NCI-H524 (cell line): Measurements from ENCODE around the gene MACROH2A1.

Source experiments
- DNase-seq, 2 experiments: peaks; one replicate each; lab custom pipeline; 2025; lab: John Stamatoyannopoulos, UW

The MACROH2A1 gene

DNA sequence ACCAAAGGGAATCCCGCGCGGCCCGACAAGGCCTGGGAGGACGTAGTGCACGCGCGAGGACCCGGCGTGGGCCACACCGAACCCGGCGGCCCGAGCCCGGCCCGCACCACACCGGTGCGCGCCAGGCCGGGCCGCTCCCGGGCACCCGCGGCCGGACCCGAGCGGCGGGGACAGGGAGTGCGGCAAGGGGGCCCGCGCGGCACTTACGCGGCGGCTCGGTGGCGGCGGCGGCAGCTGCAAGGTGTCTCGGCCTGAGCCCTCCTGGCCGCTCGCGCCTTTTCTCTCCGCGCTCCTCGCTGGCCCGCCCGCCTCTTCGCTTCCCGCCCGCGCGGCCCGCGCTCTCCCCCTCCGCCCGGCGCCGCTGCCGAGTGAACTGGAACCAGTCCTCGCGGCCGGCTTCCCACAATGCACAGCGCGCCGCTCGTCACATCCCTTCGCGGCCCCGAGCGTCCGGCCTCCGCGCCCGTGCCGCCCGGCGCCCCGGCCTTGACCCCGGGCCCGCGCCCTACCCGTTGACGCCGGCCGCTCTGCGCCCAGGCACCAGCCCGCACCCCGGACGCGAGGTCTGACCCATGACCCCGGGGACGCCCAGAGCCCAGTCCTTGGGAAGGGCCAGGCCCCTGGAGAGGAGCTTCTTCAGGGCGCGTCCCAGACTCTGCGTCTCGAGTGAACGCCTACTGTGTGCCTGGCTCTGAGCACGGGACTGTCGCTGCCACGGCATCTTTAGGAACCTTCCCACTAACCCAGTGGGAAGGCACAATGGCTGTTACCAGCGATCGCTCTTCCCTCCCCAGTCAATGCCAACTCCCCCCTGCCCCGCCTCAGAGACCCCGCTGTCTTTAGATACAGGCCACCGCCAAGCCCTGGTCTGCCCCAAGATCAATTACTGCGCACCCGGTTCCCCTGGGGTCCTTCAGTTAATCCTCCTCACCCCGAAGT is at the start of gene MACROH2A1:
TSS of gene MACROH2A1 (minus strand) at position 377 of the 939 bp plus-strand sequence. CDS start 10,138 bp downstream, outside the sequence.
- DNase-seq, result peak; percentile 25 to 68

DNA sequence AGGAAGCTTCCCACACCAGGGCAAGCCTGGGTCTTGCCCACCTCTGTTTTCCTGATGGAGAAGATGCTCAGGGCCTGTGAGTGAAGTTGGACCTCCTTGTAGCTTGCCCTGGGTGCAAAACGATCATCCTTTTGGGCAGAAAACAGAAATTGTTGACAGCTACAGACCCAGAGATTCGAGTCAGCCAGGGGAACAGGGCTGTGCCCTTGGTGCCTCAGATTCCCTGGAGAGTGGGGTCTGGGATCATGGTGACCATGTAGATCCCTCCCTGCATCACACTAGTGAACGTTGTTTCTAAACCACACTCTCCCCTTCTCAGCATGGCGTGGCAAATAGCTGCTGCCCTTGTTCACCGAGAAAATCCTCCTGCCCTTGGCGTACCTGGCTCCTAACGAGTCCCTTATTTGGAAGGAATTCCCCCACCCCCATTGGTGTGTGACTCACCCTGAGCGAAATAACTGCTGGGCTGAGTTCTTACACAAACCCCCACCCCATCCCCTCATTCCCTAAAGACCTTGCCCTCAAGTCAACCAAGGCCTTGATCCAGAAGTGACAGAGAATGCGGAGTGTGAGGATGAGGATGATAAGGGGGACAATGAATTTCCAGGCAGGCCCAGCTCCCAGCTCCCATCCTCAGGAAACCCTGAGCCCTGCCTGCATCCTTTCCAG is 49.2 kb upstream of the MACROH2A1 start:
- DNase-seq, result no peak

DNA sequence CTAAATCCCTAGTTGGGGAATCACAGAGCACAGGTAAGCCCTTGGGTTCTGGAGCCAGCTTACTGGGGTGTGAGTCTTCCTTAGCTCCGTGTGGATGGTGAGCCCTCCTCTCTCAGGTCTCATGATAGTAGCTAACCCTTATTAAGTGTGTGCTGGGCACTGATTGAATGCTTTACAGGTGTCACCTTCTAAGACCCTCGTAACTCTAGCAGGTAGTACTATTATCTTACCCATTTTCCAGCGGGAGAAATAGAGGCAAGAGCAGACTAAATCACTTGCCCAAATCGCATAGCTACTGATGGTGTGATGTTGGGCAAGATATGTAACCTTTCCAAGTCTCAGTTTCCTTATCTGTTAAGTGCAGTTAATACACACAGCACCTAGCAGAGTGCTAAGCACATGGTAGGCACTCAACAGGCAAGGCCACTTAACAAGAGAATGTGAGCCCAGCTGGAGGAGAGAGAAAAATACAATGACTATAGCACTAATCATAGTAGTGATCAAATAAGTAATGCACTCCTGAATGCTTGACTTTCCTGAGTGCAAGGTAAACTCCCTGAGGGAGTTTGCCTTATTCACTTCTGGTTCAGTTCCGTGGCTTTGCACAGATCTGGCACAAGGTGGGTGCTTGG is 48.4 kb upstream of the MACROH2A1 start, which contains the start of gene DCANP1:
TSS of gene DCANP1 (minus strand) at position 51 of the 632 bp plus-strand sequence. CDS start 240 bp downstream, outside the sequence.
- no peak for DNase-seq

DNA sequence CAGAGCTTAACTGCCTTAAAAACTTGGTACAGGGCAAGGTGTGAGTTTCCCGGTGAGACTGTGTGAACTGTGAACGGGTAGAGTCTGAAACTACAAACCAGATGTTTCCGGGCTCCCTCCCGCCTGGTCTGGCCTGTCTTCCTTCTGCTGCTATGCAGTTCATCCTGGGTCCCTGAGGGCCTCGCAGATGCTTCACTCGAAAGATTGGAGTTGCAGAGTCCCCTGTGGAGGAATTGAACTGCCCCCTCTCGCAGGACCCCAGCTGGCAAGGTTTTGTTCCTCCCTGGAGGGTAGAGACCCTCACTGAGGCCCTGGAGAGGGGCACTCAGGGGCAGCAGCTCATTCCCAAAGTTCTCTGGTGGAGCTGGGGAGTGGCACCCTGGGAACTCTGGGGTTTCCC is 47.6 kb upstream of the MACROH2A1 start:
- DNase-seq, result no peak

DNA sequence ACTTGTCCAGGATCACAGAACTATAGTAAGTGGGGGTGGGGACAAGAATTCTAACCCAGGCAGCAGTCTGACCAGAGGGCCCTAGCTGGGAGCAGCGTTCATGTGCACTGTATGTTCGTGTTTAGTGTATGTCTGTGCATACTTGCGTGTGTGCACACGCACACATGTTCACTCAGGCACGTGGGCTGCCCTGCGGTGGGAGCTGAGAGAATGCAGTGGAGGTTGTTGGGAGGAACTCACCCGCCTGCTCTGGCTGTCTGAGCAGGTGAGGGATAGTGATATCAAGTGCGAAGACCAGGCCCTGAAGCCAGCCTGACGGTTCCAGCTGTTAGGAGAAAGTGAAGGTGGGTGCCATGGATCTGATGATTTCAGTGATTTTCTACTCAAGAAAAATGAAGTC is 47.2 kb upstream of the MACROH2A1 start:
- DNase-seq, result no peak

DNA sequence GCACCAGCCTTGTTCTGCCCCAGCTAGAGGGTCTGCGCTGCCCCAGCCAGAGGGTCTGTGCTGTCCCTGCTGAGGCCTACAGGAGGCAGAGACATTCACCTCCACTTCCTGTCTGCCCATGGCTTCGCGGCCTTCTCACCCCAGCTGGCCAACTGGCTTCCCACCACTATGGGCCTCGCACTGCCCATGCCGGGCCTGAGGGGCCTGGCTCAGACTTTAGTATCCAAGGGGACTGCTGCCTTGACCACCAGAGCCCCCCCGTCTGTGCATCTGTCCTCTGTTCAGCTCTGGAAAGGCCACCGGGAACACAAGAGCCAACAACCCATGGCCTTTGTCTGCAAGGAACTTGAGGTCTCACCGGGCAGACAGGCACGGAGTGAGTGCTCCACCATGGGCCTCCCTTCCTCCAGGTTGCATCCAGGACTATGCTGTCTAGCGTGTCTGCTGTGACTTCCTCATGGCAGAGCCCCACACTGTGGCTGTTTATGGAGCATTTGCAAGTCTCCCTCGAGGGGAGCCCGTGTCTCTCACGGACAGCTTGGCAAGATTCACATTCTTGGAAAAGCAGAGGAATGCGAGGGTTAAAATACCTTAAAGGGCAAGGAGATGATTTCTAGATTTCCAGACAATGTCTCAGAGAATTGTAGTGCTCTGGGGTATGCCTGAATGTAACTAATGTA is 46.4 kb upstream of the MACROH2A1 start:
- no peak for DNase-seq

DNA sequence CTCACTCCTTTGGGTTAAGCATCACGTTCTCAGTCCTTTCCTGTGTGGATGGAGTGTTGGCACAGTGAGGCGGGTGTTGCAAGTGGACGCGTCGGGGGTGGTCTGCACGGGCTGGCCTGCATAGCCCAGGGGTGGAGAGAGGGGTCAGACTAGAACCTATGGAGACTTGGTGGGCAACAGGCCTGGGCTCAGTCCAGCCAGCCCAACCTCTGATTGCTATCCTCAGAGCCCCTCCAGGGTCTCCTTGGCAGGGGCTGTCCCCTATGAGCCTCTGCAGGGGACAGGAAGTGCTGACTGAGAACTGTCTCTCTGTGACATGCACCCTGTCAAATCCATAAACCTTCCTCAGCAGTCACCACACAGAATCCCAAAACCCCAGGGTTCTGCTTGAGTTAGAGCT is 45.9 kb upstream of the MACROH2A1 start:
- no peak for DNase-seq

DNA sequence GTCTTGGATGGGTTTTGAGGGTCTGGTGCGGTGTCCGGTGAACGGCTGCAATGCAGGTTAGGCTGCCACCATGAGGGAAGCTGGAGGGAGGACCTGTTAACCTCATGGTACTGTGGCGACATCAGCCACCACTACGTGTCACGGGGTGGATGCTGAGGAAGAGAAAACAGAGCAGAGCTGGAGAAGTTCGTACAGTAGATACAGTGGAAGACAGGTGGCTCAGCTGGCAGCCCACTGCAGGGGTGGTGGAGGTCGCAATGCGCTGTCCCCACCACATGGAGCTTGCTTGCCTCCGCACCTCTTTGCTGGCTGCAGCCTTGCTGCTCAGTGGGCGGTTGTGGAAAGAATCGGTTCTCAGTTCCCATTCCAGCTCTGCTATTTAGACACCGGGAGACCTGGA is 45.3 kb upstream of the MACROH2A1 start:
- no peak for DNase-seq

DNA sequence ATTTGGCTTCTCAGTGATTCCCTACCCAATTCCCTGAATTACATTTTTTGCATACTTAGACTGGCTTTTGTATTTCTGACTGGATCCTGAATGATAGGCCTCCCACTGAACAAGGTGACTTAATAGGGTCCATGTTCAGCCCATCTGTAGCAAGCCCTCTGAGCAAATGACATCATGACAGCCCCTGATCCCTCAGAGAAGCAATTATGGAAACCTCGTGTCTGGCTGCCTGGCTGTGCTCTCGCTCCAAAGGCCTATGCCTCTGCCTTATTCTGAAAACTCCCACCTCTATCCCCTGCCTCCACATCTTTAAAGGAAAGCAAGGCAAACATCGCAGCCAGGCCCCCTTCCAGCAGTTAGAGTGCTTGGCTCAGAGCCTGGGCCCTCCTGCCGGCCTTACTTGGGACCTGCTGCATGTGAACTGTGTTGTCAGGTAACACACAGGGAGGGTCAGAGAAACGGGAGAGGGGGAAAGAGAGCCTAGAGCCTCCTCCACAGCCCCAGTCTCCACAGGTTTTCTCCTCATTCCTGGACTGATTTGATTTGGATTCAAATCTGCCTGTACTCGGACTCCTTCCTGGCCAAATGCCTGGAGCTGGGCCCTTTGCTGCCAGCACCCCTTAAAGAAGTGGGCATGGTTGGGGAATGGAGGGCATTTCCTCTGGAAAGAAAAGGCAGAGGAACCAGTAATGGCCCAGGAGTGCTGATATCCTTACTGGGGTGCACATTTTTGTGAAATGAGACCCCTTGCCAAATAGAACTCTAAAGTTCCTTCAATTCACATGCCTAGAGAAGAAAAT is 44.3 kb upstream of the MACROH2A1 start:
- no peak for DNase-seq

DNA sequence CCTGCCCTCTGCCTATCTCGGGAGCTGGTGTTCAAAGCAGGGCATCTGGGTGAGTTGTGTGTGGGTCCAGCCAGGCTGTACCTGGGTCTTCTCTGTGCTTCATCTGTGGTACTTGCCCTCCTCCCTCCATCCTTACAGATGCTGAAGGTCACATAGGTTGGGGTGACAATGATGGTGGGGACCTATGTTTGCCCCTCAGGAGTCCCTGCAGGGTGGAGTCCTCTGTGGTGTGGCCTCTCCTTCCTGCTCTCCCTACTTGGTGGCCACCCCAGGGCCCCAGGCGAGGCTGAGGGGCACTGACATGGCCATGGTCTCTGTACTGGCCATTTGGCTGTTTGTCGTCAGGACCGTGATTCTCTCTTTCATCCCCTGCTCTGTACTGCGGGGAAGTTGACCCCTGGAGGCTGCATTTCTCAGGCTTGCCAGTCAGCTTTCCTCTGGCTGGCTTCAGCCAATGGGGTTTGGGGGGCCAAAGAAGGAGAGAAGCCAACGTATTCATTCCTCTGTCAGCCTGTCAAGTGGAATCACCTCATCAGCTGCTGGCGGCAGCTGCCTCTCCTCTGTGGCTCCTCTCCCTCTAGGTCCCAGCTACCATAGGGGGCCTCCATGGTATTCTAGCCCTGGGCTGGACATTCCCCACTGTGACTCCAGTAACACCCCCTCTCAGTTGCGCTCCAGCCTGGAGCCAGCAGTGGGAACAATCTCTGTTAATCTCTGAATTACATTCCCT is 43.6 kb upstream of the MACROH2A1 start:
- no peak for DNase-seq

DNA sequence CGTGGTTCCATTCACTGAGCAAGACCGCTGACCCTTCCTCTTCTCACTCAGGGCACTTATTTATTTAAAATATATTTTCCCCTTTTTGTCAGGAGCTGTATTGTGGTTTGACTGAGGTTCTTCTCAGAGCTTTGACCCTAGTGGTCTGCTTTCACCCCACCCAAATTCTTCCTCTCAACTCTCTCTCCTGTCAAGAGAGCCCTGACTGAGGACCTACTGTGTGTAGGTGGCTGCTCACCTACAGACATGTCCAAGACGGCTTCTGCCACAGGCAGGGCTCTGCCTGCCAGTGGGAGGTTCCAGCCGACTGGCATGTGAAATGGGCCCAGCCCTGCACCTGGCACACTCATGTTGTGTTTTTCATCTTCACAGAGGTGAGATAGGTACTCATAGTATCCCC is 42.9 kb upstream of the MACROH2A1 start:
- DNase-seq, result no peak

DNA sequence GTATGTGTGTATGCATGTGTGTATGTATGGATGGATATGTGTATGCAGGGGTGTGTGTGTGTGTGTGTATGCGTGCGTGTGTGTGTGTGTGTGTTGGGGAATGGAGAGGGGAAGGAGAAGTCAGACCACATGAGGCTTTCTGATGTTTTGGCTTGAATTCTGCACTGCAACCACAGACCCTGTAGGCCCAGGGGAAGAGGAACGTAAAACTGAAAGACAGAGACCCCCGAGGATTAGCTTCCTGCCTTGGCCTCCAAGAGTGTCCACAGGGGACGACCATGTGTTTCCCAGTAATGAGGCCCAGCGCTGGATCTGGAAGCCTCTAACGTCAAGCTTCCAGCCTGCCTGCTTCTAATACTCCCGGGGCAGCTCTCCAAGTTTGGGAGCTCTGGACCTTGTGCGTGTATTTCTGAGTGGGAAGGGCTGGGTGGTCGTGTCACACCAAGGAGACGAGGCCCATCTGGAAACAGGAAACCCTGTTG is 42.4 kb upstream of the MACROH2A1 start:
- DNase-seq, result no peak

DNA sequence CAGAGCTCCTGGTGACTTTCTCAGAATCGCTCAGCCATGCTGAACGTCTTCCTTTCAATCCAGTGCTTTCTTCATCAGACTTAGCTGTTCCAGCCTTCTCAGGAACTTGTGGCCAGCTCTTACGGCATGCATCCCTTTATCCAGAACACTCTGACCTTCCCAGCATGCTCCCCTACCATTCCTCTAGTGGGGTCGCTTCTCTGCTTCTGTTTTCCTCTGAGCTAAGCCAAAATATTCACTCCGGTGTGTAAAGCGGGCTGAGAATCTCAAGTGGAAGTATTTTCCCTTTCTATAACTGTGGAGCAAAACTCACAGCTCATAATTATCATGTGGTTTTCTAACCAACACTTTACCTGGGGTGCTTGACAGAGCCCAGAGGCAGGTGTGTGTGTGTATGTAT is 41.9 kb upstream of the MACROH2A1 start:
- no peak for DNase-seq

DNA sequence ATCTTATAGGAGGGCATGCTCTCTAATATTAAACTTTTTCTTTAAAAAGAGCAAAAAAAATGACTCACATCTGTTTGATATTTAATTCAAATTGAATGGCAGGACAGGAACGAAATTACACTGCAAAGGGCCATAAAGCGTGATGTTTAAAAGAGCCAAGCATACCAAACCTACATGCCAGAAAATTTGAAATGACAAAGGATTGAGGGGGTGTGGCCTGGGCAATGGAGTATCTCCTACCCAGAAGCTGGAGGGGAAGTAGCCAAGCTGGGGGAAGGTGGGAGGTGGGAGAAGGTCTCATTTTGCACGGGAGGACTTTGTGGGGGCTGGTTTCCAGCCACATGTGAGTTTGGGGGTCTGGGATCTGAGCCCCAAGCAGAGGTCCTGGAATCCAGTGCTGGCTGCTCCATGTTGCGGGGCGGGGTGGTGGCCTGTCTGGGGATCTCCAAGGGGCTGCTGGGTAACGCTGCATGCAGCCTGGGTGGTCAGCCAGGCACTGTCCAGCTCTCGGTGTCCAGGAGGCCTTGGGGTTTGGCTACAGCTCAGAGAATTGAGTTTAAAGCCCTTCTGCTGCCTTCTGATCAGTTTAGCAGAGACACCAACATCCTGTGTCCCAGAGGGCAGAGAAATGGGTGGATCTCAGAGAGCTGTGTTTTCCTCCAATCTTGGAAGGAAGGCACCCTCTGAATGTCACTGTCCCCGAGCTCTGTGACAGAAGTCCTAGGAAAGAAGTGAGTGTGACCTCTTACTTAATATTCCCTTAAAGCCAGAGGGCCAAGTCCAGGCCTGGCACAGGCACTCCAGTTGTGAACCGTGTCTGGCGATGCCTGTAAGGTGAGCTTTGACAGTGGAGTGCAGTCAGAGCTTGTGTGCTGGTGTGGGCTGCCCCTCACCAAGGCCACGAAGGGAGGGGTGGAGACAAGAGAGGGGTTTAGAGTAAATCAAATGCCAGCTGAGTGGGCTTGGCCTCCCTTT is 40.5 kb upstream of the MACROH2A1 start:
- no peak for DNase-seq

DNA sequence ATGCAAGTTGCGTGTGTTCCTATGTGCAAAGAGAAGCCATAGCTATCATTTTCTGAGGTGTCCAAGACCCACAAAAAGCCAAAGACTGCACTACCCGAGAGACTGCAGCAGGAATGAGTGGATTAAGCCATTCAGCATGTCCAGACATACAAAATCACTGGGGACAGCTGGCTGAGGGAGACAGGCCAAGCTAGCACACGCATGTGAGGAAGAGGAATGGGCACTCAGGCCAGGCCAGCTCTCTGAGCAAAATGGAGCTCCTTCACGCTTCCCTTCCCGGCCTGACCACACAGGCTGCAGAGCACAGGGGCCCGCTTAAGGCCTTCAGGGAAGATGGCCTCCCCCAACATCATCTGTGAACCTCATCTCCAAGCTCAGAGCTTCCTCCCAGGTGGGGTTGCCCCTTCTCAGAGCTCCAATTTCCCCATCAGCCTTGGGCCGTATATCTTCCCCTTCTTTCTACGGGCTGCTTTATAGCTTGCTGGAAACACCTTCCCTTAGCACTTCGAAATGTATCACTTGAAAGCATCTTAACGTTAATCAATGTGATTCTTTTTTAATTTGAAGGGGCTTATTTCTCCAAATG is 39.7 kb upstream of the MACROH2A1 start:
- DNase-seq, result no peak

DNA sequence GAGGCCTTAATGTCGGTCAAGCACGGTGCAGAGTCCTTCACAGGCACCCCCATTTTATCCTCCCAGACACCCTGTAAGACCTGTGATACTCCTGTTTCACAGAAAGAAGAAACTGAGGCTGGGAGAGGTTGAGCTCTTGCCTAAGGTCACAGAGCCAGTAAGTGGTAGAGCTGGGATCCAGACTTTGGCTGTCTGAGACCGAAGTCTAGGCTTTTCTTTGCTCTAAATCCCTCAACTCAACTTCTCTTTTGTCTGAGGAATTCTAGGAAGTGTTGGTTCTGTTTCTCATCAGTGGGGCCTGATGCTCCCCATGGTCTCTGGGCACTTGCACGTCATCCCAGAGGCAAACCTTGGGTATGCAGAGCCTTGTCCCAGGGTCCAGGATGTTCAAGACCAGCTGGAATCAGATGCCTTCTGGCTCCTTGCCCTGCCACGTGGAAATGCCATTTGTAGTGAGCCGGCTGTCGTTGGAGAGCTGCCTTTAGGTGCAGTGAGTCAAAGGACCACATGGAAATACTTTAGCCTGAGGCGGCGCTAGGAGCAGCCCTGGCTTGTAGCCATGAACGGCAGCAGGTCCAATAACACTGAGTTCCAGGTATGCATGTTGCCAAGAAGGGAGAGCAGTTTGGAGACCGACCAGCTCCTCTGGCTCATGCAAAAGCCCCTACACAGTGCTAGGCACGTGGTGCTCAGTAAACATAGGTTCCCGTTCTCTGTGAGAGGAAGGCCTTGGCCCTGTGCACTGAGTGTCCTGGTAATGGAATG is 38.9 kb upstream of the MACROH2A1 start:
- DNase-seq, result peak; percentile 9 to 66

DNA sequence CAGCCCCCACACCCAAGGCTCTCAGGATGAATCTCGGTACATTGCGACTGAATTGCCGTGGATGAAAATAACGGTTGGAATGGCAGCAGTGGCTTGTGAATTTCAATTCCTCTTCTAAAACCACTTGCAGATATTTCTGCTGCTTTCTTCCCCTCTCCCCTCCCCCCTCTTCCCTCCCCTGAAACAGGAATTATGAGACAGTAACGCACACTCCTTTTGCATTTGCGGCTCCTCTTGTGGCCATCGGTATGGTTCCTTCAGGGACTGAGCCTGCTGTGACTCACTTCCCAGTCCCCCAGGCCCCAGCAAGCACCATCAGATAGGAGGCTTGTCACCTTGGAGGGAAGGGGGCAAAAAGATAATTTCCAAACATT is 38.4 kb upstream of the MACROH2A1 start:
- DNase-seq, result no peak

DNA sequence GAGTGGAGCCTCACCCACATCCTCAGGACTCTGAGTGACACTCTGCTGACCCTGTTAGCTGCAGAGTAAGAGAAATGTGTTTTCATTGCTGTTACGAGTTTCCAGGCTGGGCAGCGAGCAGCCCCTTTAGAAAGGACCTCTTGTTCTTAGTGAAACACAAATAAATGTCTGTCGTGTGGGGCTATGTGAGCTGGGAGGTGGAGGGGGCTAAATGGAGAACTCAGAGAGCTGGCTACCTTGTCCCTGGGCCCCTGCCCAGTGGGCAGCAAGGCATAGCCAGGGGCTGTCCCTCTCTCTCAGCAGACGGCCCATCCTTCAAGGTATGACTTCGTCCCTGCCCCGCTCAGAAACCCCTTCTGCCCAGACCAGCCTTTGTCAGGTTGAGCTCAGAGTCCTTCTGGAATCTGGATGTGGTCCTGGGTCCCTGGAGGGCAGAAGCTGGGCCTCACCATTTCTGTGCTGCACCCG is 38.0 kb upstream of the MACROH2A1 start:
- DNase-seq, result no peak
